HepG2 (cell line): ENCODE measurements around the gene NRSN2. TPM values are rescaled to one million over a fixed set of nuclear protein-coding genes. Genes with fewer than 3 reads are reported as not detected.

ENCODE experiments used
- ATAD3A ChIP-seq: sonication (generic); formaldehyde crosslinking; IDR thresholded peaks from 2 replicates; pipeline ENCODE4 v1.4.0; 2020; ENCODE audit warnings: missing genetic modification reagents
- ATF2 ChIP-seq: sonication (generic); formaldehyde crosslinking; IDR thresholded peaks from 2 replicates; pipeline ENCODE4 v1.4.0; 2020; ENCODE audit warnings: missing genetic modification reagents
- ATF3 ChIP-seq: sonication (generic); formaldehyde crosslinking; IDR thresholded peaks from 2 replicates; pipeline ENCODE4 v1.4.0; 2020; ENCODE audit warnings: missing genetic modification reagents
- BORCS8-MEF2B ChIP-seq: sonication (generic); formaldehyde crosslinking; IDR thresholded peaks from 2 replicates; pipeline ENCODE4 v1.8.0; 2022; ENCODE audit warnings: mild to moderate bottlenecking, missing genetic modification reagents
- BRCA1 ChIP-seq: sonication (generic); formaldehyde crosslinking; IDR thresholded peaks from 2 replicates; pipeline ENCODE4 v1.4.0; 2020; ENCODE audit warnings: missing genetic modification reagents
- DNMT3B ChIP-seq: conservative IDR thresholded peaks from 2 replicates; pipeline ENCODE4 v1.6.1; 2016; ENCODE audit warnings: missing biosample characterization, control low read depth
- FOXO4 ChIP-seq: sonication (generic); formaldehyde crosslinking; conservative IDR thresholded peaks from 2 replicates; pipeline ENCODE4 v1.8.1; 2023; ENCODE audit warnings: missing genetic modification reagents
- GATAD1 ChIP-seq: IDR thresholded peaks from 2 replicates; pipeline ENCODE4 v1.6.1; 2016; ENCODE audit warnings: missing genetic modification reagents, missing compliant biosample characterization
- HOXA9 ChIP-seq: sonication (generic); formaldehyde crosslinking; IDR thresholded peaks from 2 replicates; pipeline ENCODE4 v1.8.1; 2022; ENCODE audit warnings: missing genetic modification reagents, mild to moderate bottlenecking, moderate library complexity, borderline replicate concordance
- JARID2 ChIP-seq: sonication (generic); formaldehyde crosslinking; IDR thresholded peaks from 2 replicates; pipeline ENCODE4 v1.8.1; 2023; ENCODE audit warnings: missing genetic modification reagents, inconsistent platforms; ENCODE audit not compliant: insufficient replicate concordance
- KLF15 ChIP-seq: sonication (generic); formaldehyde crosslinking; IDR thresholded peaks from 2 replicates; pipeline ENCODE4 v1.8.1; 2023; ENCODE audit warnings: borderline replicate concordance, mild to moderate bottlenecking, inconsistent platforms, missing genetic modification reagents, mixed read lengths
- MAFF ChIP-seq: IDR thresholded peaks from 2 replicates; pipeline ENCODE4 v1.6.1; 2011; ENCODE audit warnings: low read depth, low read length, improper control_type of control experiment
- MIXL1 ChIP-seq: IDR thresholded peaks from 2 replicates; pipeline ENCODE4 v1.6.1; 2016
- MTERF4 ChIP-seq: sonication (generic); formaldehyde crosslinking; IDR thresholded peaks from 2 replicates; pipeline ENCODE4 v1.8.0; 2023; ENCODE audit warnings: mild to moderate bottlenecking, missing genetic modification reagents
- NCOA1 ChIP-seq: sonication (generic); formaldehyde crosslinking; IDR thresholded peaks from 2 replicates; pipeline ENCODE4 v1.9.0; 2021; ENCODE audit warnings: missing genetic modification reagents
- REL ChIP-seq: sonication (generic); formaldehyde crosslinking; conservative IDR thresholded peaks from 2 replicates; pipeline ENCODE4 v1.8.0; 2022; ENCODE audit warnings: mild to moderate bottlenecking, missing genetic modification reagents, moderate library complexity
- SIN3A ChIP-seq: IDR thresholded peaks from 2 replicates; pipeline ENCODE4 v1.6.1; 2011; ENCODE audit warnings: low read depth, mild to moderate bottlenecking, control low read depth, low read length, borderline replicate concordance
- ZBTB1 ChIP-seq: sonication (generic); formaldehyde crosslinking; IDR thresholded peaks from 2 replicates; pipeline ENCODE4 v1.4.0; 2020; ENCODE audit warnings: missing genetic modification reagents, borderline replicate concordance
- ZNF232 ChIP-seq: sonication (generic); formaldehyde crosslinking; IDR thresholded peaks from 2 replicates; pipeline ENCODE4 v1.4.0; 2020; ENCODE audit warnings: missing genetic modification reagents, borderline replicate concordance
- ZNF367 ChIP-seq: sonication (generic); formaldehyde crosslinking; IDR thresholded peaks from 2 replicates; pipeline ENCODE4 v1.4.0; 2020; ENCODE audit warnings: missing genetic modification reagents, borderline replicate concordance
- ZNF460 ChIP-seq: sonication (generic); formaldehyde crosslinking; IDR thresholded peaks from 2 replicates; pipeline ENCODE4 v1.5.1; 2020; ENCODE audit warnings: missing genetic modification reagents, mild to moderate bottlenecking, borderline replicate concordance
- ZNF510 ChIP-seq: sonication (generic); formaldehyde crosslinking; IDR thresholded peaks from 2 replicates; pipeline ENCODE4 v1.4.0; 2020; ENCODE audit warnings: low read depth, mild to moderate bottlenecking, missing genetic modification reagents
- ZNF577 ChIP-seq: sonication (generic); formaldehyde crosslinking; IDR thresholded peaks from 2 replicates; pipeline ENCODE4 v1.4.0; 2020; ENCODE audit warnings: mild to moderate bottlenecking, low read depth, missing genetic modification reagents, borderline replicate concordance
- ZNF629 ChIP-seq: sonication (generic); formaldehyde crosslinking; conservative IDR thresholded peaks from 2 replicates; pipeline ENCODE4 v1.5.0; 2020; ENCODE audit warnings: missing genetic modification reagents
- ZNF790 ChIP-seq: sonication (generic); formaldehyde crosslinking; IDR thresholded peaks from 2 replicates; pipeline ENCODE4 v1.8.0; 2022; ENCODE audit warnings: missing genetic modification reagents, mild to moderate bottlenecking, borderline replicate concordance
- ZNF891 ChIP-seq: sonication (generic); formaldehyde crosslinking; IDR thresholded peaks from 2 replicates; pipeline ENCODE4 v1.5.0; 2020; ENCODE audit warnings: mild to moderate bottlenecking, missing genetic modification reagents
- ZZZ3 ChIP-seq: sonication (generic); formaldehyde crosslinking; IDR thresholded peaks from 2 replicates; pipeline ENCODE4 v1.4.0; 2020; ENCODE audit warnings: missing genetic modification reagents, mild to moderate bottlenecking, borderline replicate concordance
- polyA plus RNA-seq, 8 experiments: library from polyadenylated mRNA; depleted of rRNA in 3 of 8; stranded (reverse) in 7 of 8; unstranded in 1 of 8; fragments of >200 nt; fragmentation: Illumina TruSeq in 4 of 8; extraction: Trizol in 4 of 8; gene quantifications; 2 replicates each; pipeline versions ENCODE4 v1.2.1 to v1.2.3, GENCODE V29; 2011 to 2016; ENCODE audit warnings: low read depth in 4 of 8, missing spikeins in 1 of 8, mixed read lengths in 1 of 8; ENCODE audit not compliant: insufficient read depth in 1 of 8
- total RNA-seq, 5 experiments: library from RNA; depleted of rRNA; stranded (reverse); fragments of >200 nt; fragmentation: Illumina TruSeq; extraction: Trizol; gene quantifications; 2 replicates each; pipeline ENCODE4 v1.2.3, GENCODE V29; 2016; ENCODE audit warnings: low read depth in 1 of 5

The NRSN2 gene
- total and polyA plus RNA-seq, 2 of the 13 experiments (the other 11 are each of a cell fraction or from before 2014, with no cell fraction given): 32.3 to 49.4 TPM

GRCh38 chr20:325045-325888 is 21.6 kb upstream of the NRSN2 start, which contains the start of gene SOX12 (continued):
- TF ChIP-seq ZNF460 (CRISPR knock-in tag) (no peak), BRCA1 (CRISPR knock-in tag) (no peak), ZNF790 (peak; percentile 49; the same call in 1 of the 2 replicates), ZNF367 (CRISPR knock-in tag) (no peak; the same call in 1 of the 2 replicates), ZBTB1 (CRISPR knock-in tag) (no peak), ZNF629 (CRISPR knock-in tag) (no peak; the same call in 1 of the 2 replicates), ATF3 (CRISPR knock-in tag) (no peak), DNMT3B (CRISPR knock-in tag) (0 out of 2 replicates have a peak, but pooled peaks have one; percentile 47), ATAD3A (CRISPR knock-in tag) (no peak; the same call in 1 of the 2 replicates), ZNF510 (CRISPR knock-in tag) (no peak; the same call in 1 of the 2 replicates), GATAD1 (CRISPR knock-in tag) (peak; percentile 40; the same call in 1 of the 2 replicates), KLF15 (CRISPR knock-in tag) (no peak), HOXA9 (CRISPR knock-in tag) (no peak), JARID2 (no peak), ZNF577 (CRISPR knock-in tag) (no peak), MTERF4 (CRISPR knock-in tag) (no peak; the same call in 1 of the 2 replicates), REL (CRISPR knock-in tag) (no peak; the same call in 1 of the 2 replicates), ZZZ3 (no peak), ZNF891 (0 out of 2 replicates have a peak, but pooled peaks have one; percentile 31), SIN3A (peak; percentile 90), MAFF (no peak), ZNF232 (CRISPR knock-in tag) (0 out of 2 replicates have a peak, but pooled peaks have one; percentile 13), ATF2 (CRISPR knock-in tag) (0 out of 2 replicates have a peak, but pooled peaks have one; percentile 12), FOXO4 (CRISPR knock-in tag) (no peak), BORCS8-MEF2B (CRISPR knock-in tag) (peak; percentile 79; the same call in 1 of the 2 replicates), MIXL1 (CRISPR knock-in tag) (no peak), NCOA1 (CRISPR knock-in tag) (no peak)
